ENCODE measurements around the gene PRIMPOL.
A peak's percentile ranks its signal among the peaks of the same experiment; 100 is the strongest.
"Not testable (repeated sequence)": the region's sequence is repeated elsewhere in the genome, so short reads cannot be mapped to it uniquely, and the experiment has no call there.

The PRIMPOL gene

GRCh38 chr4:184649971-184650855, 675 bp downstream of the PRIMPOL start:
- in situ Hi-C loops (cut with HindIII; ENCODE audit: low sequenced_read_pairs): no loop called here
- TF ChIP-seq CTCF (IDR thresholded peaks at IDR 0.05; ENCODE audit: low read depth, low read length, missing control alignments): no peak
- peak overlapping the region; percentile 79 for H3K4me3 ChIP-seq (ENCODE audit: low read depth, low read length)
- no peak for DNase-seq (ENCODE audit: low read depth)

GRCh38 chr4:184651899-184652298, 2.4 kb downstream of the PRIMPOL start:
- DNase-seq (ENCODE audit: low read depth): no peak
- TF ChIP-seq CTCF (IDR thresholded peaks at IDR 0.05; ENCODE audit: low read depth, low read length, missing control alignments): no peak
- in situ Hi-C loops (cut with HindIII; ENCODE audit: low sequenced_read_pairs): no loop called here
- H3K4me3 ChIP-seq (ENCODE audit: low read depth, low read length): no peak overlapping the region

GRCh38 chr4:184652681-184653080, 3.1 kb downstream of the PRIMPOL start:
- DNase-seq (ENCODE audit: low read depth); in situ Hi-C loops (cut with HindIII; ENCODE audit: low sequenced_read_pairs); H3K4me3 ChIP-seq (ENCODE audit: low read depth, low read length): not testable (repeated sequence)

- peak; percentile 34 for DNase-seq (ENCODE audit: low read depth)
- no peak for TF ChIP-seq CTCF (IDR thresholded peaks at IDR 0.05; ENCODE audit: low read depth, low read length, missing control alignments)
- in situ Hi-C loops (cut with HindIII; ENCODE audit: low sequenced_read_pairs): no loop called here
- H3K4me3 ChIP-seq (ENCODE audit: low read depth, low read length): no peak overlapping the region
These were observed 4.1 kb downstream of the PRIMPOL start for GRCh38 chr4:184653650-184654049.

GRCh38 chr4:184655889-184656869, 6.6 kb downstream of the PRIMPOL start:
- in situ Hi-C loops (cut with HindIII; ENCODE audit: low sequenced_read_pairs): no loop called here
- no peak for DNase-seq (ENCODE audit: low read depth)
- H3K4me3 ChIP-seq (ENCODE audit: low read depth, low read length): no peak overlapping the region
- TF ChIP-seq CTCF (IDR thresholded peaks at IDR 0.05; ENCODE audit: low read depth, low read length, missing control alignments): no peak

GRCh38 chr4:184657144-184657543, 7.6 kb downstream of the PRIMPOL start:
- no peak overlapping the region for H3K4me3 ChIP-seq (ENCODE audit: low read depth, low read length)
- in situ Hi-C loops (cut with HindIII; ENCODE audit: low sequenced_read_pairs): no loop called here
- no peak for TF ChIP-seq CTCF (IDR thresholded peaks at IDR 0.05; ENCODE audit: low read depth, low read length, missing control alignments)
- no peak for DNase-seq (ENCODE audit: low read depth)

GRCh38 chr4:184657820-184658219, 8.3 kb downstream of the PRIMPOL start:
- in situ Hi-C loops (cut with HindIII; ENCODE audit: low sequenced_read_pairs); DNase-seq (ENCODE audit: low read depth); H3K4me3 ChIP-seq (ENCODE audit: low read depth, low read length): not testable (repeated sequence)

Data from astrocyte of the cerebellum (primary cell).